ENCODE results near the gene BORCS6. TPM values are rescaled to one million over a fixed set of nuclear protein-coding genes. Genes with fewer than 3 reads are reported as not detected.

The BORCS6 gene
- total and polyA plus RNA-seq, 2 of the 13 experiments (the other 11 are each of a cell fraction or from before 2014, with no cell fraction given): 2.0 to 5.1 TPM

- 0 out of 2 replicates have a peak, but pooled peaks have one; percentile 46 for TF ChIP-seq ZNF468 (CRISPR knock-in tag; IDR thresholded peaks at IDR 0.05)
- no peak for TF ChIP-seq SP4 (CRISPR knock-in tag; IDR thresholded peaks at IDR 0.05)
- TF ChIP-seq ZBTB20 (CRISPR knock-in tag; IDR thresholded peaks at IDR 0.05; ENCODE audit: borderline replicate concordance, low read depth): no peak
- peak; percentile 23; the same call in 1 of the 2 replicates for TF ChIP-seq ELF3 (CRISPR knock-in tag; IDR thresholded peaks at IDR 0.05)
- no peak for TF ChIP-seq TBP (CRISPR knock-in tag; IDR thresholded peaks at IDR 0.05)
- 0 out of 2 replicates have a peak, but pooled peaks have one; percentile 28 for TF ChIP-seq SOX5 (CRISPR knock-in tag; IDR thresholded peaks at IDR 0.05; ENCODE audit: borderline replicate concordance)
- 0 out of 2 replicates have a peak, but pooled peaks have one; percentile 44 for TF ChIP-seq YEATS2 (CRISPR knock-in tag; IDR thresholded peaks at IDR 0.05; ENCODE audit: borderline replicate concordance)
- TF ChIP-seq, protein P1, sequence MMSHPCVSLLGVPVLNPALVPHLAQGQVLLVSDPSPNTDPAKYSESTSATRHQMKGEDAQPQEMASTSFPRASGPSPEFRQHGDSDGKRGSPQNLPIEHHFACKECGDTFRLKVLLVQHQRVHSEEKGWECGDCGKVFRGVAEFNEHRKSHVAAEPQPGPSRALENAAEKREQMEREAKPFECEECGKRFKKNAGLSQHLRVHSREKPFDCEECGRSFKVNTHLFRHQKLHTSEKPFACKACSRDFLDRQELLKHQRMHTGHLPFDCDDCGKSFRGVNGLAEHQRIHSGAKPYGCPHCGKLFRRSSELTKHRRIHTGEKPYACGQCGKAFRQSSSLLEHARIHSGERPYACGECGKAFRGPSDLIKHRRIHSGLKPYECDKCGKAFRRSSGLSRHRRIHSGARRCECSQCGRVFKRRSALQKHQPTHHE (CRISPR knock-in tag; IDR thresholded peaks at IDR 0.05; ENCODE audit: borderline replicate concordance): no peak
- peak; percentile 72 for TF ChIP-seq STAG1 (CRISPR knock-in tag; IDR thresholded peaks at IDR 0.05)
- no peak; the same call in 1 of the 2 replicates for TF ChIP-seq POLR2G (IDR thresholded peaks at IDR 0.05; ENCODE audit: low read depth, low read length)
- TF ChIP-seq ZNF160 (CRISPR knock-in tag; IDR thresholded peaks at IDR 0.05): no peak
- TF ChIP-seq SIN3A (IDR thresholded peaks at IDR 0.05; ENCODE audit: borderline replicate concordance, low read depth, low read length): 0 out of 2 replicates have a peak, but pooled peaks have one; percentile 52
- TF ChIP-seq ZNF567 (CRISPR knock-in tag; IDR thresholded peaks at IDR 0.05; ENCODE audit: borderline replicate concordance): no peak
- TF ChIP-seq, protein P2, sequence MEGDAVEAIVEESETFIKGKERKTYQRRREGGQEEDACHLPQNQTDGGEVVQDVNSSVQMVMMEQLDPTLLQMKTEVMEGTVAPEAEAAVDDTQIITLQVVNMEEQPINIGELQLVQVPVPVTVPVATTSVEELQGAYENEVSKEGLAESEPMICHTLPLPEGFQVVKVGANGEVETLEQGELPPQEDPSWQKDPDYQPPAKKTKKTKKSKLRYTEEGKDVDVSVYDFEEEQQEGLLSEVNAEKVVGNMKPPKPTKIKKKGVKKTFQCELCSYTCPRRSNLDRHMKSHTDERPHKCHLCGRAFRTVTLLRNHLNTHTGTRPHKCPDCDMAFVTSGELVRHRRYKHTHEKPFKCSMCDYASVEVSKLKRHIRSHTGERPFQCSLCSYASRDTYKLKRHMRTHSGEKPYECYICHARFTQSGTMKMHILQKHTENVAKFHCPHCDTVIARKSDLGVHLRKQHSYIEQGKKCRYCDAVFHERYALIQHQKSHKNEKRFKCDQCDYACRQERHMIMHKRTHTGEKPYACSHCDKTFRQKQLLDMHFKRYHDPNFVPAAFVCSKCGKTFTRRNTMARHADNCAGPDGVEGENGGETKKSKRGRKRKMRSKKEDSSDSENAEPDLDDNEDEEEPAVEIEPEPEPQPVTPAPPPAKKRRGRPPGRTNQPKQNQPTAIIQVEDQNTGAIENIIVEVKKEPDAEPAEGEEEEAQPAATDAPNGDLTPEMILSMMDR (CRISPR knock-in tag; IDR thresholded peaks at IDR 0.05): peak; percentile 85
- TF ChIP-seq POLR2A (IDR thresholded peaks at IDR 0.05; ENCODE audit: insufficient read depth in 1 of 2, low read depth in 2 of 2, low read length in 2 of 2): 0 out of 4 replicates have a peak, but pooled peaks of 1 of the 2 experiments have one; percentile 42
- no peak for TF ChIP-seq HHEX (CRISPR knock-in tag; IDR thresholded peaks at IDR 0.05)
- peak; percentile 66 to 70; a peak in 3 of 4 replicates for TF ChIP-seq HMGXB4 (CRISPR knock-in tag; IDR thresholded peaks at IDR 0.05; ENCODE audit: borderline replicate concordance in 1 of 2, low read depth in 1 of 2)
- peak; percentile 48; the same call in 1 of the 2 replicates for TF ChIP-seq ZBTB33 (CRISPR knock-in tag; IDR thresholded peaks at IDR 0.05)
- TF ChIP-seq PHF5A (CRISPR knock-in tag; IDR thresholded peaks at IDR 0.05; ENCODE audit: low read depth, unreplicated experiment): no peak
- TF ChIP-seq MAX (IDR thresholded peaks at IDR 0.05): no peak
Observed at GRCh38 chr17:8158267-8159031, 31.5 kb downstream of the BORCS6 start (continued).

All from HepG2 (cell line).